Ovary (tissue), 9 donors: ENCODE measurements around the gene CETN1. TPM values are rescaled to one million over a fixed set of nuclear protein-coding genes. Genes with fewer than 3 reads are reported as not detected.

Experiments used
- DNase-seq, 5 donors: peaks; one replicate each; pipeline ENCODE4 v3.0.0-alpha.2; 2019 to 2020
- H3K27ac ChIP-seq, 2 donors: fragments of 200-600 bp; one replicate each; pipeline versions ENCODE4 v1.5.1 to v1.8.0; 2019 to 2022
- H3K27me3 ChIP-seq: fragments of 200-600 bp; one replicate; pipeline ENCODE4 v1.8.0; 2022
- H3K36me3 ChIP-seq: fragments of 200-600 bp; sonication (generic); one replicate; pipeline ENCODE4 v1.5.1; 2019
- H3K4me1 ChIP-seq: one replicate; pipeline ENCODE4 v1.8.1; 2013; ENCODE audit warnings: mild to moderate bottlenecking, moderate library complexity; ENCODE audit not compliant: insufficient read depth
- H3K4me3 ChIP-seq: fragments of 200-600 bp; sonication (generic); one replicate; pipeline ENCODE4 v1.5.1; 2017
- H3K9me3 ChIP-seq, 2 donors: fragments of 200-600 bp in 1 of 2; sonication (generic) in 1 of 2; one replicate each; pipeline versions ENCODE4 v1.5.1 to v1.8.1; 2013 to 2019; ENCODE audit warnings: mild to moderate bottlenecking in 1 of 2, moderate library complexity in 1 of 2
- EP300 ChIP-seq: sonication (generic); formaldehyde crosslinking; IDR thresholded peaks from one replicate; pipeline ENCODE4 v1.6.1; 2017; ENCODE audit warnings: antibody characterized with exemption
- POLR2A ChIP-seq: fragments of 450-650 bp; IDR thresholded peaks from one replicate; pipeline ENCODE4 v1.6.1; 2017; ENCODE audit warnings: antibody characterized with exemption, mild to moderate bottlenecking, moderate library complexity
- WGBS, 3 donors: extraction: QIAGEN DNeasy Blood & Tissue Kit in 1 of 3; methylation state at CpG; one replicate each; pipeline versions ENCODE4 v1.1.5 to v1.1.7; 2013 to 2017; 5-methylcytosine and 5-hydroxymethylcytosine counted together
- intact Hi-C, 4 donors: fragments of 100-400 bp; cut with DNase I; formaldehyde crosslinking; loops; one replicate each; pipeline versions ENCODE4 v1.11.0 to v1.15.1; 2022 to 2023
- polyA plus RNA-seq, 2 donors: library from polyadenylated mRNA; stranded (reverse); fragments of 200-250 nt in 1 of 2; fragments of 350-450 nt in 1 of 2; fragmentation: Illumina TruSeq in 1 of 2; extraction: RNeasy Lipid Tissue Mini Kit (QIAGEN cat#74804) in 1 of 2; gene quantifications; one replicate each; pipeline ENCODE4 v1.2.3, GENCODE V29; 2013 to 2014
- total RNA-seq, 7 donors: library from RNA; depleted of rRNA in 2 of 7; stranded (reverse); fragments of >200 nt in 2 of 7; fragmentation: NEBNext Ultra II Directional in 3 of 7; extraction: Animal tissue kit (Norgen Biotek cat#: 25700) in 3 of 7; gene quantifications; one replicate each; pipeline versions ENCODE4 v1.1.0 to v1.2.4, GENCODE V29; 2016 to 2023
- TF ChIP-seq, protein P1 (sequence below), 3 donors: fragments of 450-650 bp in 2 of 3; fragments of 200-600 bp in 1 of 3; IDR thresholded peaks; one replicate each; pipeline versions ENCODE4 v1.5.1 to v1.8.0; 2016 to 2022; ENCODE audit warnings: antibody characterized with exemption in 3 of 3, mild to moderate bottlenecking in 1 of 3
- donor health status: DM: no; HTN: no; CAD: no; lungs with moderate emphysema.
- donor health status: DM: no; HTN: no; CAD: no.
- donor health status: Bipolar disorder and iron deficiency.
- donor health status: DM: yes; HTN: yes; CAD: no.
- donor health status: DM: no; HTN: no; CAD: no.
- donor health status: DM: yes; HTN: yes; CAD: no.

Gene CETN1
- total and polyA plus RNA-seq, 9 donors, result not detected

DNA sequence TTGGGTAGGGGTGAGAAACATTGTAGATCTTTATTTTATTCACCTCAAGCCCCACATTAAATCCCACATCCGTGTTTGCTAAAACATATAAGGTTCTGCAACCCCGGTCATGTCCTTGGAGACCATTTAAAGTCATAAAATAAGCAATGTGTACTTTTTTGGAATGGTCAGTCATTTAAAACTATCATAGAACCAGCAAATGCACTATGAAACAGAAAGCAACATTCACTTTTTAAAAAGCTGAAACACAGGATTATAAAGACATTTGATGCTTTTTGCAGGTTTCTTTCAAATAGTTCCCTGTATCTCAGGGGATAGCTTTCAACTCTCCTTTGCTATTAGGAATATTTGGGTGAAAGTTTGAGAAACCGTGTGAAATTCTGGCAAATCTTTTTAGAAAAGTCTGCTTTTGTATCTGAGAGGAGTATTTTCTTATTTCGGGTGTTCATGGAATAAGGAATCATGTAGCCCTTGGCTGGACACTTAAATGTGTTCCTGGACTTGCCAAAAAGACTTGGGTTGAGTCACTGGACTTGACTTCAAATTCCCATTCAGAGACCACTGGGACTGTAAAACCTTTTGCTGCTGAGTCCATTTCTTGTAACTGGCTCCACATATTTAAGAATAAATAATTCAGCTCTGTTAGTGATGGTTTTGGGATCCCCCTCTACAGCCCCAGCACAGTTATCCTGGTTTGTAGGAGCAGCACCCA, 5.9 kb upstream of the CETN1 start:
- TF ChIP-seq EP300 (no peak), POLR2A (no peak)
- TF ChIP-seq, protein P1, sequence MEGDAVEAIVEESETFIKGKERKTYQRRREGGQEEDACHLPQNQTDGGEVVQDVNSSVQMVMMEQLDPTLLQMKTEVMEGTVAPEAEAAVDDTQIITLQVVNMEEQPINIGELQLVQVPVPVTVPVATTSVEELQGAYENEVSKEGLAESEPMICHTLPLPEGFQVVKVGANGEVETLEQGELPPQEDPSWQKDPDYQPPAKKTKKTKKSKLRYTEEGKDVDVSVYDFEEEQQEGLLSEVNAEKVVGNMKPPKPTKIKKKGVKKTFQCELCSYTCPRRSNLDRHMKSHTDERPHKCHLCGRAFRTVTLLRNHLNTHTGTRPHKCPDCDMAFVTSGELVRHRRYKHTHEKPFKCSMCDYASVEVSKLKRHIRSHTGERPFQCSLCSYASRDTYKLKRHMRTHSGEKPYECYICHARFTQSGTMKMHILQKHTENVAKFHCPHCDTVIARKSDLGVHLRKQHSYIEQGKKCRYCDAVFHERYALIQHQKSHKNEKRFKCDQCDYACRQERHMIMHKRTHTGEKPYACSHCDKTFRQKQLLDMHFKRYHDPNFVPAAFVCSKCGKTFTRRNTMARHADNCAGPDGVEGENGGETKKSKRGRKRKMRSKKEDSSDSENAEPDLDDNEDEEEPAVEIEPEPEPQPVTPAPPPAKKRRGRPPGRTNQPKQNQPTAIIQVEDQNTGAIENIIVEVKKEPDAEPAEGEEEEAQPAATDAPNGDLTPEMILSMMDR (IDR thresholded peaks at IDR 0.05), result no peak

DNA sequence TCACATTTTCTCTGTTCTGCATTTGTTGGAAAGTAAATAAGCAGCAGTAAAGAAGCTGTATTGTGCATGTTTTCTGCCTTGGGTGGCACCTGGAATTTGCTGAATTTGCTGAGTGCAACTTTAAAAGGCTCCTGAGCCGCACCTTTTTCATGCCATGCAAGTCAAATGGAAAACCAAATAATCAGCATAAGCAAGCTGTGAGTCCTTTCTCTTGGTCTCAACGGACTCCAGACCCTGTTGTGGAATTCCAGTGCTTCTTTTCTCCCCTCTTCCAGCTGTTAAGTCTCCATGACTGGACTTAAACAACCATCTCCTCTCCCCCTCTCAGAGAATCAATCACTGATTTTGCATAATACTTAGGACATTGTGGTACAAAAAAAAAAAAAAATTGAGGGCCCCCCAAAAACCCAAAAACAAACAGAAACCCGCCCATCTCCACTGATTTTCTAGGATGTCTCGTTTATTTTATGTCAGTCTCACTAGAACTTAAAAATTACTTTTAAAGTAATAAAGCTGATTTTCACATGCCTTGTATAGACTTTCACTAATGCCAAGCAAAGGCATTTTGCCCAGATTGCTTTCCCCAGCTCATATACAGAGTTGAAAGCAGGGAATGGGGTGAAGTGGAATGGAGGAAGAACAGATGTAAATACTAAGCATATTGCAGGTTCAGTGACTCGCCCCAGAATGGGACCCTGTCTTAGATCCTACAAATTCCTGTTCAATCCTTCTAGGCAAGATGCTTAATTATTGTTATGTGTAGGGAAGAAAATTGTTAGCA, 5.1 kb upstream of the CETN1 start:
- Histone ChIP-seq H3K4me3 (no peak overlapping the region), H3K36me3 (no peaks in the 10 kb centered on the region), H3K9me3 (no peaks in the 10 kb centered on the region), H3K4me1 (no peaks in the 10 kb centered on the region), H3K27me3 (no peaks in the 10 kb centered on the region), H3K27ac (no peak overlapping the region)
- no peak for DNase-seq
- intact Hi-C loops, result no loop called here
- TF ChIP-seq EP300 (no peak), POLR2A (no peak)
- TF ChIP-seq, protein P1 (IDR thresholded peaks at IDR 0.05), result no peak
- WGBS, 3 donors, result 63 to 70% (median 67%) methylated on average over 5 of the region's 5 CpGs

More for the DNA sequence above, 5.9 kb upstream of the CETN1 start:
- intact Hi-C loops, result no loop called here
- Histone ChIP-seq H3K4me1 (no peaks in the 10 kb centered on the region), H3K27me3 (no peaks in the 10 kb centered on the region), H3K9me3 (no peaks in the 10 kb centered on the region), H3K27ac (no peak overlapping the region), H3K4me3 (no peak overlapping the region), H3K36me3 (no peaks in the 10 kb centered on the region)
- WGBS, 3 donors, result 33 to 42% (median 41%) methylated on average over 4 of the region's 4 CpGs
- no peak for DNase-seq

DNA sequence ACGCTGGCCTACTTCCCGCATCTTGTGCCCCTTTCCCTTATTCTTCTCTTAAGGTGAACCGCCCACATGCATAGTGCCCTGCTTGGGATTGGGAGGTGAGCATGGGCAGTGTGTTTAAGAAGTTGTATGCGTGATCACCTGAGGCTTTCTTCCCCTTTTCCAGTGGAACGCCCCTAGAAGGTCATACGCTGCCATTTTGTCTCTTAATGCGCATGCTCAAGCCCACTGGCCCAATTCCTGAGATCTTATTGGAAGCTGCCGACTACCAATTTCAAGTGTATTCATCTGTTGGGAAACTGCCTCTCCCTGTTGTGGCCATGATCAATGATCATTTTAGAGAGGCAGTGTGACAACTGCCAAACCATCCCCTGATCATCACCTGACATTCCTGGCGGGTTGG, 3.3 kb upstream of the CETN1 start:
- Histone ChIP-seq H3K27ac (no peak overlapping the region), H3K4me1 (no peaks in the 10 kb centered on the region), H3K36me3 (no peaks in the 10 kb centered on the region), H3K4me3 (no peak overlapping the region), H3K27me3 (no peaks in the 10 kb centered on the region), H3K9me3 (no peaks in the 10 kb centered on the region)
- intact Hi-C loops, result no loop called here
- TF ChIP-seq, protein P1 (IDR thresholded peaks at IDR 0.05), result no peak
- 96 to 98% (median 97%) methylated on average over 9 of the region's 9 CpGs for WGBS, 3 donors
- DNase-seq, result no peak

DNA sequence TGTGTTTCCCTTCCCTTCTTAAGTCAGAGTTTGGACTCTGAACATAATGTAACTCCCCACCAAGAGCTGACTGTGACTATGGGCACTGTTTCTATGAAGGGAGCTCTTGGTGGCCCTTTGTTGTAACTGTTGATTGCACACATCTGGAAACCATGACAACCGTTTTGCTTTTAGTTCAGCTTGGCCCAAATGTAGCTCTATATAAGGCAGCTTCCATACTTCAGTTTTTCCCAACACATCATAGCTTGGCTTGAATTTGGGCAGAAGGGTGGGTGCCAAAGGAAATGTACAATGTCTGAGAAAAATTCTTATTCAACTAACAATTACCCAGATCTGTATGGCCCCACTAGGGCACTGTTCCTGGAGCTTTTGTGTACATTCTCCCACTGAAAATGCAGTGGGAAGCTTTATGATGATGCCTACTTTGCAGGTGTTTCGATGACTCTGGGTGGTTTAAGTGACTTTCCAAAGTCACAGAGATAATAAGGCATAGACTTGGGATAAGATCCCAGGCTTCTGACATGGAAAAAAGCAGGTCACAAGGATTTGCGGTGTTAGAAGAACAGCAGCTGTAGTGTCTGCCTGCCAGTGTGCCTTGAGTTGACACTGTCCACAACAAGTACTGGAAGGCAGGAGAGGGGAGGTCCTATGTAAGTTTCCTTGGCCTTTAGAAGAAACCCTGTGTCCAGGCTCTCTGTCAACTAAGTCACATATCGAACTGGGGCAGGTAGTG, 2.4 kb upstream of the CETN1 start:
- Histone ChIP-seq H3K9me3 (no peaks in the 10 kb centered on the region), H3K27me3 (no peaks in the 10 kb centered on the region), H3K4me3 (no peak overlapping the region), H3K4me1 (no peaks in the 10 kb centered on the region), H3K36me3 (no peaks in the 10 kb centered on the region), H3K27ac (no peak overlapping the region)
- intact Hi-C loops, result no loop called here
- no peak for DNase-seq
- TF ChIP-seq, protein P1 (IDR thresholded peaks at IDR 0.05), result no peak
- TF ChIP-seq POLR2A (no peak), EP300 (no peak)
- 74 to 84% (median 79%) methylated on average over 4 of the region's 4 CpGs for WGBS, 3 donors
